Thyroid gland (tissue), 4 donors: ENCODE results near the gene EPHB6. TPM values are rescaled to one million over a fixed set of nuclear protein-coding genes. Genes with fewer than 3 reads are reported as not detected.

Experiments
- DNase-seq, 2 donors: peaks; one replicate each; pipeline ENCODE4 v3.0.0-alpha.2; 2019
- H3K27ac ChIP-seq, 3 donors: fragments of 200-600 bp; sonication (generic); 1 replicate in 2 of 3; 2 replicates in 1 of 3; pipeline ENCODE4 v1.5.1; 2016 to 2019; ENCODE audit warnings: mild to moderate bottlenecking in 1 of 3, moderate library complexity in 1 of 3
- H3K27me3 ChIP-seq: fragments of 200-600 bp; sonication (generic); one replicate; pipeline ENCODE4 v1.5.1; 2019
- H3K36me3 ChIP-seq, 2 donors: fragments of 200-600 bp; sonication (generic); one replicate each; pipeline ENCODE4 v1.5.1; 2016 to 2019
- H3K4me1 ChIP-seq, 2 donors: fragments of 200-600 bp; sonication (generic); one replicate each; pipeline ENCODE4 v1.5.1; 2017 to 2019
- H3K4me3 ChIP-seq, 3 donors: fragments of 200-600 bp; sonication (generic); replicated peaks in 1 of 3; 1 replicate in 2 of 3; 2 replicates in 1 of 3; pipeline ENCODE4 v1.5.1; 2016; ENCODE audit warnings: mild to moderate bottlenecking in 1 of 3
- H3K9me3 ChIP-seq: fragments of 200-600 bp; sonication (generic); one replicate; pipeline ENCODE4 v1.5.1; 2017
- POLR2A ChIP-seq, 2 donors: fragments of 450-650 bp; IDR thresholded peaks; one replicate each; pipeline ENCODE4 v1.6.1; 2017; ENCODE audit warnings: antibody characterized with exemption in 2 of 2, mild to moderate bottlenecking in 2 of 2, moderate library complexity in 1 of 2
- WGBS, 2 donors: methylation state at CpG; one replicate each; pipeline ENCODE4 v1.1.5; 2017; 5-methylcytosine and 5-hydroxymethylcytosine counted together
- intact Hi-C: fragments of 100-400 bp; cut with DNase I; formaldehyde crosslinking; loops from one replicate; pipeline ENCODE4 v1.15.1; 2023
- total RNA-seq, 4 donors: library from RNA; depleted of rRNA; stranded (reverse); fragments of >200 nt; gene quantifications; one replicate each; pipeline ENCODE4 v1.2.3, GENCODE V29; 2016
- TF ChIP-seq, protein P1 (sequence below), 6 experiments: fragments of 200-600 bp in 3 of 6; fragments of 450-650 bp in 3 of 6; sonication (generic) in 3 of 6; IDR thresholded peaks; one replicate each; pipeline ENCODE4 v1.5.1; 2016 to 2019; ENCODE audit warnings: antibody characterized with exemption in 6 of 6, mild to moderate bottlenecking in 2 of 6, inconsistent platforms in 1 of 6, moderate library complexity in 1 of 6

EPHB6 gene
- total RNA-seq, 4 donors from 2014 or later = 20.0 to 46.2 (median 27.4) TPM

DNA sequence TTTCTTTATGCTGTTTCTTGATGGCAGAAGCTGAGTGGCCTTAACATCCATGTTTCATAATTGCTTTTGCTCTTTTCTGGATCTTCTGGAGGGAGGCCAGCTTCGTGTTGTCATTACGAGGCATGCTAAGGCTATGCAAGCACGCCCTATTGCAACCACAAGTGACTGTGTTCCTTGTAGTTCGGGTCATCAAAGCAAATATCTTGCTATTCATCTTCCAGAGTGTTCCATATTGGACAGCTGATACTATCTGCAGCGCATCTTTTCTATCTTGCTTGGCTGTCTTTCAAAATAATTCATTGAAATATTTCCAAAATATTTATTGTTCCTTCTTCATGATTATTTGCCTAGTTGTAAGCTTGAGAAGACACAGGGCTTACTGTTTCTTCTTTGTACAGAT, 5.0 kb downstream of the EPHB6 start:
- intact Hi-C loops = loop anchor here (10.0 kb wide), 1 partner anchor 145 kb away; no protein-coding TSS in a partner anchor
- no peaks in the 10 kb centered on the region for H3K27me3 ChIP-seq
- H3K36me3 ChIP-seq = no peaks in the 10 kb centered on the region
- H3K4me1 ChIP-seq = peaks cover 8 to 24% of the 10 kb centered on the region in 2 donors
- peak; percentile 53 to 58 for DNase-seq
- 23 to 27% methylated on average over 5 of the region's 5 CpGs for WGBS, 2 donors
- no peak overlapping the region for H3K27ac ChIP-seq
- H3K9me3 ChIP-seq = no peaks in the 10 kb centered on the region
- H3K4me3 ChIP-seq = no peak overlapping the region
- TF ChIP-seq, protein P1, sequence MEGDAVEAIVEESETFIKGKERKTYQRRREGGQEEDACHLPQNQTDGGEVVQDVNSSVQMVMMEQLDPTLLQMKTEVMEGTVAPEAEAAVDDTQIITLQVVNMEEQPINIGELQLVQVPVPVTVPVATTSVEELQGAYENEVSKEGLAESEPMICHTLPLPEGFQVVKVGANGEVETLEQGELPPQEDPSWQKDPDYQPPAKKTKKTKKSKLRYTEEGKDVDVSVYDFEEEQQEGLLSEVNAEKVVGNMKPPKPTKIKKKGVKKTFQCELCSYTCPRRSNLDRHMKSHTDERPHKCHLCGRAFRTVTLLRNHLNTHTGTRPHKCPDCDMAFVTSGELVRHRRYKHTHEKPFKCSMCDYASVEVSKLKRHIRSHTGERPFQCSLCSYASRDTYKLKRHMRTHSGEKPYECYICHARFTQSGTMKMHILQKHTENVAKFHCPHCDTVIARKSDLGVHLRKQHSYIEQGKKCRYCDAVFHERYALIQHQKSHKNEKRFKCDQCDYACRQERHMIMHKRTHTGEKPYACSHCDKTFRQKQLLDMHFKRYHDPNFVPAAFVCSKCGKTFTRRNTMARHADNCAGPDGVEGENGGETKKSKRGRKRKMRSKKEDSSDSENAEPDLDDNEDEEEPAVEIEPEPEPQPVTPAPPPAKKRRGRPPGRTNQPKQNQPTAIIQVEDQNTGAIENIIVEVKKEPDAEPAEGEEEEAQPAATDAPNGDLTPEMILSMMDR (IDR thresholded peaks at IDR 0.05) = no peak
- TF ChIP-seq POLR2A (IDR thresholded peaks at IDR 0.05) = no peak

DNA sequence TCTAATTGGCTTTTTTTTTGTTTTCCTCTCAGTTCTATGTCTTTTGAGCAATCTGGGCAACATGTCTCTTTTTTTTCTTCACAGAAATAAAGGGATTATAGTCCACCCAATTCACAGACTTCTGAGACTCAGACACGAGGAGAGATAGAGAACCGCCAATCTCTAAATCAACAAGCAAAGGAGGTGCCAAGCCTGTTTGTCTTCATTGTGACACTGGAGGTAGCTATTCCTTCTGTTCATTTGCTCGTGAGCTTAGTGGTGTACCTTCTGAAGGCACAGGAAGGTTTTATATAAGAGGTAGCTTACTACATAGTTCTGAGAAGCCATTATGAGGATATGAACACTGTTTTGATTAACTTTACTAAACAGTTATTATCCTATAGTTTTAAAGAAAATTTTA, 6.1 kb downstream of the EPHB6 start:
- DNase-seq = no peak
- peaks cover 8 to 19% of the 10 kb centered on the region in 2 donors for H3K4me1 ChIP-seq
- WGBS, 2 donors = 84 to 89% methylated on average over 3 of the region's 3 CpGs
- no peaks in the 10 kb centered on the region for H3K36me3 ChIP-seq
- no peak overlapping the region for H3K27ac ChIP-seq
- H3K4me3 ChIP-seq = no peak overlapping the region
- no peaks in the 10 kb centered on the region for H3K9me3 ChIP-seq
- intact Hi-C loops = no loop called here
- H3K27me3 ChIP-seq = no peaks in the 10 kb centered on the region
- TF ChIP-seq POLR2A (IDR thresholded peaks at IDR 0.05) = no peak
- TF ChIP-seq, protein P1 (IDR thresholded peaks at IDR 0.05) = no peak

DNA sequence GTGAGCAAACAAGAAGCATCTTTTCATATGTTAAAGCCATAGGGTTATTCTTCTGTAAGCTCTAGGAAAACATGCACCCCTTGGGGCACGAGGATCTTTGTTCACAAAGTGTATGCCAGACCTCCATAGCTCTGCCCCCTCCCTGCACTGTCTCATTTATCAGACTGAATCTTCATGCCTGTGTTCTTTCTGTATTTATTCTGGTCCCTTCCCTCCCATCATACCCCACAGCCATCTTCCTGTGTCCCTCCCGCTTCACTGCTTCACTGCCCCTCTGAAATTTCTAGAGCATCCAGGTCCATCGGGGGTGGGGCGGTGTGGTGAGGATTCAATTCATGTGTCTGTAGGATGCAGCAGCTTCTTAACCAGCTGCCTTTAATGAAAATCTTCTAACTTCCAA, 7.5 kb downstream of the EPHB6 start:
- Histone ChIP-seq H3K4me3 (no peak overlapping the region), H3K27me3 (no peaks in the 10 kb centered on the region), H3K36me3 (no peaks in the 10 kb centered on the region), H3K9me3 (no peaks in the 10 kb centered on the region), H3K27ac (no peak overlapping the region), H3K4me1 (peaks cover 0 to 7% of the 10 kb centered on the region in 2 donors)
- intact Hi-C loops = no loop called here
- 63 to 65% methylated on average over 4 of the region's 4 CpGs for WGBS, 2 donors
- no peak for TF ChIP-seq POLR2A (IDR thresholded peaks at IDR 0.05)
- TF ChIP-seq, protein P1 (IDR thresholded peaks at IDR 0.05) = no peak
- DNase-seq = peak in 1 of 2 donors; percentile 16

DNA sequence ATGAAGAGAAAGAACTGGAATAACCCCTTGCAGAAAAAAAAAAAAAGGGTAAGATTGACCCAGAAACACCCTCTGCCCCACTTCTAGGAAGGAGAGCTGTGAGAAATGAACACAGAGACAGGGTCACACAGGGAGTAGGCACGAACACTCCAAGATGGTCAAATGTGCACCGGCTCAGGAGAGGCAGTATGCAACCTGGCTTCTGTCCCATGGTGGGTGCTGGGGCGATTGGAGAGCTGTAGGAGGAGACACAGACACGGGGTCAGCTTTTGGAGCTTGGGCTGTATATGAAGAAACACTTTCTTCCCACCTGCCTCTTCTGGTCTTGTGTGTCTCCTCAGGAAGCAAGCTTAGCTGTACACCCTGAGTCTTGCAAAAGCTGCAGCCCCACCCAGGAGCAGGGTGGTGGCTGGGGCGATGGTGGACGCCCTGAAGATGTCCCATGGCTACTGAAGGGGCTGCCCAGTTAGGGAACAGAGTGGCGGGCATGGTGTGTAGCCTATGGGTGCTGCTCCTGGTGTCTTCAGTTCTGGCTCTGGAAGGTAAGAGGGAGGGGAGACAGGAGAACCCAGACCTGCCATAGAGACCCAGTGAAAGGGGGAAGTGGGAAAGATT, 8.0 kb downstream of the EPHB6 start:
- DNase-seq = no peak
- Histone ChIP-seq H3K27ac (no peak overlapping the region), H3K27me3 (no peaks in the 10 kb centered on the region), H3K4me3 (no peak overlapping the region), H3K4me1 (peaks cover 0 to 7% of the 10 kb centered on the region in 2 donors), H3K36me3 (no peaks in the 10 kb centered on the region), H3K9me3 (no peaks in the 10 kb centered on the region)
- 63 to 79% methylated on average over 7 of the region's 7 CpGs for WGBS, 2 donors
- TF ChIP-seq, protein P1 (IDR thresholded peaks at IDR 0.05) = no peak
- no peak for TF ChIP-seq POLR2A (IDR thresholded peaks at IDR 0.05)
- intact Hi-C loops = no loop called here

DNA sequence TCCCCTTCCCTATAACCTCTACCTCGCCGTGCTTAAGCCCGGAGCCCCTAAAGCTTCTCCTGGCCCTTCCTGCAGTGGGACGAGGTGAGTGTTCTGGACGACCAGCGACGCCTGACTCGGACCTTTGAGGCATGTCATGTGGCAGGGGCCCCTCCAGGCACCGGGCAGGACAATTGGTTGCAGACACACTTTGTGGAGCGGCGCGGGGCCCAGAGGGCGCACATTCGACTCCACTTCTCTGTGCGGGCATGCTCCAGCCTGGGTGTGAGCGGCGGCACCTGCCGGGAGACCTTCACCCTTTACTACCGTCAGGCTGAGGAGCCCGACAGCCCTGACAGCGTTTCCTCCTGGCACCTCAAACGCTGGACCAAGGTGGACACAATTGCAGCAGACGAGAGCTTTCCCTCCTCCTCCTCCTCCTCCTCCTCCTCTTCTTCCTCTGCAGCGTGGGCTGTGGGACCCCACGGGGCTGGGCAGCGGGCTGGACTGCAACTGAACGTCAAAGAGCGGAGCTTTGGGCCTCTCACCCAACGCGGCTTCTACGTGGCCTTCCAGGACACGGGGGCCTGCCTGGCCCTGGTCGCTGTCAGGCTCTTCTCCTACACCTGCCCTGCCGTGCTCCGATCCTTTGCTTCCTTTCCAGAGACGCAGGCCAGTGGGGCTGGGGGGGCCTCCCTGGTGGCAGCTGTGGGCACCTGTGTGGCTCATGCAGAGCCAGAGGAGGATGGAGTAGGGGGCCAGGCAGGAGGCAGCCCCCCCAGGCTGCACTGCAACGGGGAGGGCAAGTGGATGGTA, 9.2 kb downstream of the EPHB6 start:
- Histone ChIP-seq H3K4me1 (peaks cover 0 to 7% of the 10 kb centered on the region in 2 donors), H3K9me3 (no peaks in the 10 kb centered on the region), H3K36me3 (no peaks in the 10 kb centered on the region), H3K4me3 (no peak overlapping the region), H3K27me3 (no peaks in the 10 kb centered on the region), H3K27ac (no peak overlapping the region)
- TF ChIP-seq, protein P1 (IDR thresholded peaks at IDR 0.05) = no peak
- no peak for TF ChIP-seq POLR2A (IDR thresholded peaks at IDR 0.05)
- DNase-seq = no peak
- intact Hi-C loops = no loop called here
- 92 to 94% methylated on average over 35 to 36 of the region's 37 CpGs for WGBS, 2 donors
